Right forelimb (tissue), 1 donor: Measurements from ENCODE around the gene TSPAN11.
A peak's percentile ranks its signal among the peaks of the same experiment; 100 is the strongest.

Experiments
- DNase-seq: peaks from one replicate; pipeline ENCODE4 v3.0.0-alpha.2; 2018

Gene TSPAN11

DNA sequence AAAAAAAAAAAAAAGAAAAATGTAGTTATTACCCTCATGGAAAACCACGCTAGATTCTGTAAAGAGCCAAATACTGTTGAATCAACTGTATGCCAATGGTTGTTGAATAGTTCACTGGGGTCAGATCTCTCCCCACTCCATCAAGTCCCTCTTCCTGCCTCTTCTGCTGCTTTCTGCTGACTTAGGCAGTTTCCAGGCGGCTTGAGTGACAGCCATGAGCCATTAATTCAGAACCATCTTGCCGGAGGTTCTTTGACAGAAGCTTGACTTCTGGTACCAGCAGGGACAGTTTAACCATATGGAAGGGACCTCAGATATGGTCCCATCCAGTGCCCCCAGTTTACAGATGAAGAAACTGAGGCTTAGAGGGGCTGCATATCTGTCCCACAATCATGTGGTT is 34.5 kb downstream of the TSPAN11 start:
- DNase-seq, result no peak

DNA sequence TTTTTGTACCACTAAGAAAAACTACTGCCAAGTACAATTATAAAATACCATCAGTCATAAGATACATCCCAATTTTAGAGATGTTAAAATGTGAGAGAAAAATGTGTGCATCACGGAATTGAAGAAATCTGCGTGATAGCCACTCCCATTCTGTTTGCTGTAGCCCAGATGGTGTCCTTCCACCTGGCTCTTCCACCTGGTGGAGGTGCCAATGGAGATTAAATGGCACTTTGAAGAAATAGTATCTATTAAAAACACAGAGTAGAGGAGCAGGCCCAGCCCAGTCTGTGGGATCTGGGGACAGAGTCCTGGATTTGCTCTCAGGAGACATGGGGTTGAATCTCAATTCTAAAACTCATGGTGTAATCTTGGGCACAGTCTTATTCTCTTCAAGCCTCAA is 35.5 kb downstream of the TSPAN11 start:
- DNase-seq, result no peak

DNA sequence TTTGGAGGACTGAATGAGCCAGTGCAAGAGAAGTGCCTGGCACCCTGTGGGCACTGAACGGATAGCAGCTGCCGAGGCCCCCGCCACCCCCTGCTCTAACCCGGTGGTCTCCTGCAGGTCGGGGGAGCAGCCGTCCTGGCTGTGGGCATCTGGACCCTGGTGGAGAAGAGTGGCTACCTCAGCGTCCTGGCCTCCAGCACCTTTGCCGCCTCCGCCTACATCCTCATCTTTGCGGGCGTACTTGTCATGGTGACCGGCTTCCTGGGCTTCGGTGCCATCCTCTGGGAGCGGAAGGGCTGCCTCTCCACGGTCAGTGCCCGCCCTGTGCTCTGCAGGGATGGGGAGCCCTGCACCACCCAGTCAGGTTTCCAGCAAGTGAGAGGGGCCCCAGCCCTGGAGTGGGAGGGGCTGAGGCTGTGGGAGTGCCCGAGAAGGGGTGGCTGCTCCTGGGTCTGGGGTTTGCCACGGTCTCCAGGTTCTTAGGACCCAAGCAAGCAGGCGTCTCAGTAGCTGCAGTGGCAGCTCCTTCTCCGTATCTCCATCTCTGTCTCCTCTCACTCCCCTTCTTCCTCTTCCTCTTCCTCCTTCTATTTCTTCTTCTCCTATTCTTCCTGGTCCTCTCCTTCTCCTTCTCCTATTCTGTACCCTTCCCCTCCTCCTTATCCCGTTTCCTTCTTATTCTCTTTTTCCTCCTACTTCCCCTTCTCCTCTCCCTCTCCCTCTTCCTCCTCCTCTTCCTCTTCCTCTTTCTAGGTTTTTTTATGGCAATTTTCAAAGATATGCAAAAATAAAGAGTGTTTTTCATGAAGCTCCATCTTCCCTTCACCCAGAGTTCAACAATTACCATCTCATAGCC is 37.4 kb downstream of the TSPAN11 start:
- no peak for DNase-seq

DNA sequence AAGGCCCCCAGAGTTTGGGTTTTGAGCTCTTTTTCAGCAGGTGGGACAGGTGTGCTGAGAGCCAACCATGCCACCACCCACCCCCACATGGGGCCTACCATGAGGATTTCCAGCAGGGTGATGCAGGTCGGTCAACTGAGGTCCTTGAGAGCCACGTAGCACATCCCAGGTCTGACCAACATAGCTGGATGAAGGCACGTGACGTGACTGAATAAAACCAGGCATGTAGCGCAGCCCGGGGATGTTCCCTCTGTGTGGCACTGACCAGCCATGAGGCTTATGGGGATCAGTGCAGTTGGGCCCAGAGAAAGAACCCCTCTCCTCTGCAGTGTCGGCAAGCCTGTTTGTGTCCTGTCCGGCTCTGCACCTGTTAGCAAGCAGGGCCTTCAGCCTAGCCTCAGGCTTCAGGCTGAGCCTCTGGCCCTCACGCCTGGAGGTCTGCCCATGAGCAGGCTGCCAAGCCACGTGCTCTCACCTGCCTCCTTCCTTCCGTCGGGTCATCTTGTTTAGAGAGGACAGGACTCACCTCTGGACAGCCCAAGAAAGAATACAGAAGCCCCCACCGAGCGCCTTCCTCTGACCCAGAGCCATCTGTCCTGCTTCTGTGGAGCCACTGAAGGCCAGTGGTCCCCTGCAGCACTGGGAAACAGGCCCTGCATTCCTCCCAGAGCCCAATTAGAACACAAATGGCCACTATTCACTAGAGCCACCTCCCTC is 38.5 kb downstream of the TSPAN11 start:
- no peak for DNase-seq

DNA sequence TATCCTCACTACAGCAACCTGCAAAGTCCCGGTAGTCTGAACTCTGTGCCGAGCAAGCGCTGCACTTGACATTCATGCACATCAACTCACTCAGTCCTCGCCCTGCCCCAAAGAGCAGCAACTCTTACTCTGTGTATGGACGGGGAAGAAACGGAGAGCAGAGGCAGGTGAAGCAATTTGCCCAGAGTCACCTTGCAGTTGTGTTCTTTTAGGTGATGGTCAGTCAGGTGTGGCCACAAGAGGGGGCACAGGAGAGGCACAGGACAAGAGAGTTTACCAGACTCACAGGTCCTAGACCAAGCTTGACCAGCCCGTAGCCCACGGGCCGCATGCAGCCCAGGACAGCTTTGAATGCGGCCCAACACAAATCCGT is 39.1 kb downstream of the TSPAN11 start:
- no peak for DNase-seq

DNA sequence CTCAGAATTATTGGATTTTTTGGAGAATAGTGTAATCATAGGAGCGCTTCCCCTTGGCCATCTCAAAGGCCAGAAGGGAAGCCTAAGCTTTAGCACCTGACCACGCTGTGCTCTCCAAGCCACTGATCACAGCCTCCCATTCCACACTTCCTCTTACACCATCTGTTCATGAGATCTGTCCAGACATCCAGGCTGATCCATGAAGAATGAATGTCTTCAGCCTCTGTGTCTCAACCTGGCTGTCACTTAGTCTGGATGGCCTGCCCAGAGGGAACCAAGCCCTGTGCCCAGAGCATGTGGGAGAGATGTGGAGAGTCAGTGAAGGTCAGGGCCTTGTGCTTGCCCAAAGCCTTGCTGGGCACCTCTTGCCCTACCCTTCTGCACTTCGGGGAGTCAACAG is 40.5 kb downstream of the TSPAN11 start:
- no peak for DNase-seq

DNA sequence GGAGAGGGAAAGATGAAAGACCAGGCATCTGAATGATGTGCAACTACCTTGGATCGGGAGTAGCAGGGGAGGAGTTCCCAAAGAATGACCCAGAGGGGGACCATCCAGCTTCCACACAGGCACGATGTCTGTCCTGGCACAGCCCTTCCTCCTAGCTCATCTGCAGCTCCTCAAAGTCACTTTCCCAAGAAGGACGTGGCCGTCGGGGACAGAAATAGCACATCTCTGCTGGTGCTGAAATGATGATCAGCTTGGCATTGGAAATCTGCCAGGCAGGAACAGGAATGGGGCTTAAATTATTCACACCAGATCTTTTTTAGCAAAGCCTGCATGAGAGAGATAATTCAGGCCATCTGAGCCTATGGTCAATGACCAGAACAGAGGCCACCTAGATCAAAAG is 41.7 kb downstream of the TSPAN11 start:
- DNase-seq, result no peak

DNA sequence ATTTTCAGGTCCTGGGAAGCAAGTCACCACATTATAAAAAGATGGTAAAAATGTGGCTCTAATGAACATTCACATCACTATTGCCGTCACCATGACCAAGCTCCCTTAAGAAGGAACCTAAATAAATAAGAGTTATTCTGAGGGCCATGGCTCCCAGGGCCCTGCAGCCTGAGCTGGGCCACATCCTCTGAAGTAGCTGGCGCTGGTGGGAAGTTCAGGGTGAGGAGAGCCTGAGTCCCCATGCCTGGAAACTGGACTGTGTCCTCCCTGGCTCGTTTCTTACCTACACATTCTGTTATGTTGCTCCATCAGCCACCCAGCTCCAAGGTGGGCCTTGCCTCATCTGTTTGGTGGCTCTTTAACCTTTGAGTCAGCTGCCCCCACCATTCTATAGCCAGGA is 42.5 kb downstream of the TSPAN11 start:
- DNase-seq, result no peak

DNA sequence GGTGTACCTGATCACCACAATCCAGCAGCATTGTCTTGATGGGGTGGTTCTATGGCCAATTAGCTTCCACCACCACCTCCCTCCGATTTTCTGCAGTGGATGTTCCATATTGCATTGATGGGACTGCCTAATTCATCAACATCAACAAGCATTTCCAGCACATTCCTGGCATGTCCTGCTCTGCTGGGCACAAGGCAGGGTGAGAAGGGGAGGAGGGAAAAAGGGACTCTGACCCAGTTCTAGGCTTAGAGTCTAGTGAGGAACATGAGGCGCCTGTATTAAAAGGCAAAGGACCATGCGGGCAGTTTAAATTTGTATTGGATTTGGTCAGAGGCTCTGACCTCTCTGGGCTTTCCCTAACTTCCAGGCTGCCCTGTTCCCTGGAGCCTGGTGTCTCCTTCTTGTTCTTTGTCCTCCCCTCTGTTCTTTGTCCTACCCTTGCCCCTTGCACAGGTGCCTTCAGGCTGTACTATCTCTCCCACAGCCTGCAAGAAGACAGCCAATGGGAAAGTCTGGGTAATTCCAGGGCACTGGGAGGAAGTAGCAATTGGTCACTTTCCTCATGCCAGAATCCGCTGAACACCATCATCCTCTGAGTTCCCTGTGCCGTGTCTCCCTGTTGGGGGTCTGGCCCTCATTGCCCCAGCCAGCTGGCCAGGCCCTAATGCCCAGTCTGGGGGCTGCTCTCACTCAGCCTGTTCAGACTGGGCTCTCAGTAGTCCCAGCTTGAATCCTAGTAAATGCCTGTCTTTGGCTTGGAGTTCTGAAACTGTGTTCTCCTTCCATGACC is 43.3 kb downstream of the TSPAN11 start:
- DNase-seq, result no peak

DNA sequence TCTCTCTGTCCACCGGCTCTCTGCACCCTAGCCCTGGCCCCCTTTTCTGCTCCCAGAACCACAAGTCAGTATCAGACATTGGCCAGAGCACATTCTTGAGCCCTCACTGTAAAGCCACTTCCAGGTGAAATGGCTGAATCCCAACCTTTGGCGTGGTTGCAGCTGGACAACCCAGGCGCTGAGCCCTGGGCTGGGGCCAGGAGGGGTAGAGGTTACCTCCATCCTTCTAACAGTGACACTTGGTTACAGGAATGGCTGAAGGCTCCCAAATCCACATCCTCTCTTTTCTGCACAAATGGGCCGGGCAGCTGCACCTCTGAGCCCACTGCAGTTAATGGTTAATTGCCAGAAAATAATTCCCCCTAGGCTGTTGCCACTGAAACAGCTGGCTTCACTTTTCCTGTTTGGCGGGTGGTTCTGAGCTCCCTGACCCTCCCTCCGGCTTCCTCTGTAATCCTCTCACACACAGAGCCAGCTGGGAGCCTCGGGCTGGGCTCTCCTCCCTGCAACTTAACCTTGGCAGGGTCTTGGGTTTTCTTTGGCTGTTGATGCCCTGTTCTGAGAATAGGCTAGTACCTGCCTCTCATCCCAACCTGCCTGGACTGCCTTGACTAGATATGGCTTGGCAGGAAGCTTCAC is 44.1 kb downstream of the TSPAN11 start:
- no peak for DNase-seq

DNA sequence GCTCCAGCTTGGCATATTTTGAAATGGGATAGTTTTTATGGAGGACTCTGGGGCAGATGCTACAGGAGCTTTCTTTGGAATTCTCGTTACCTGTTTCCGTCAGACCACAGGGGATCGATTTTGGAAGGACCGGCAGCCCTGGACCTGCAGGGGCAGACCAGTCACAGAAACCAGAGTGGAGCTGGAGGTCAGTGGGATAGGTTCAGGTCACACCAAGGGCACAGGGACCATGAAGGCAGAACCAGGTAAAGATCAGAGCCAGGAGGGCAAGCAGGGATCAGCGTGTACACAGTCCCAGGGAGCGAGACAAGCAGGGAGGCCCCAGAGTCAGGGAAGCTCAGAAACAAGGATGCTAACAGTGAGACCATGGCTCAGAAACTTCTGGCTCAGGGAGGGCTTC is 45.5 kb downstream of the TSPAN11 start:
- DNase-seq, result no peak

DNA sequence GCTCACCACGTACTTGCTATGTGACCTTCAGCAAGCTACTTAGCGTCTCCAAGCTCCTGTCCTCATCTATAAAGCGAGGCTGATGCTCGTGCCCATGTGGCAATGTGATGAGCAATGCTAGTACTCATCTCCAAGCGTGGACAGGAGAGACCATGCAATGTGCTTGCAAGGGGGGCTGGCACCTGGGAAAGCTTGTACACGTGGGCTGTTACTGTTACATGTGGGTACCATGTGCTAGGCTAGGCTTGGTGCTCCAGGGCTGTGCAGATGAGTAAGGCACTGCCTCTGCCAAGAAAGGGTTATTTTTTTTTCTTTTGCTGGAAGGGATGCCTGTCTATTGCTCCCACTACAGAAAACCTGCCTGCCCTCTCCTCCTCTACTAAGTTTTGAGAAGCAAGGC is 46.6 kb downstream of the TSPAN11 start:
- no peak for DNase-seq

DNA sequence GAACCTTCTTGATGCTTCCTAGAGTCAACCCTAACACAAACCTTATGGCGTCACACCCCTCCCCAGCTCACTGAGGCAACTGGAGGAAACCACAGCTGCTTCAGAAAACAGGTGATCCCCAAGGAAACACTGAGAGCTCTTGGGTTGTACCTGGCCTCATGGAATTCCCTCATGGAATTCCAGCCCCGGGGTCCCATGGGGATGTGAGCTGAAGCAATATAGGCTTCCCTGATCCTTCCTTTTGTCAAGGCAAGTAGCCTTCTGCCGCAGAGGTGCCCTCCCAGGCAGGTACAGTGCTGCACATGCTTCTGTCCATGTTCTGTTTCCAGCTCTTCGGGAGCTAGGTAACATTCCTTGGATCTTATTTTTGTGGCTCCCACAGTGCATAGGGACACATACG is 47.3 kb downstream of the TSPAN11 start:
- no peak for DNase-seq

DNA sequence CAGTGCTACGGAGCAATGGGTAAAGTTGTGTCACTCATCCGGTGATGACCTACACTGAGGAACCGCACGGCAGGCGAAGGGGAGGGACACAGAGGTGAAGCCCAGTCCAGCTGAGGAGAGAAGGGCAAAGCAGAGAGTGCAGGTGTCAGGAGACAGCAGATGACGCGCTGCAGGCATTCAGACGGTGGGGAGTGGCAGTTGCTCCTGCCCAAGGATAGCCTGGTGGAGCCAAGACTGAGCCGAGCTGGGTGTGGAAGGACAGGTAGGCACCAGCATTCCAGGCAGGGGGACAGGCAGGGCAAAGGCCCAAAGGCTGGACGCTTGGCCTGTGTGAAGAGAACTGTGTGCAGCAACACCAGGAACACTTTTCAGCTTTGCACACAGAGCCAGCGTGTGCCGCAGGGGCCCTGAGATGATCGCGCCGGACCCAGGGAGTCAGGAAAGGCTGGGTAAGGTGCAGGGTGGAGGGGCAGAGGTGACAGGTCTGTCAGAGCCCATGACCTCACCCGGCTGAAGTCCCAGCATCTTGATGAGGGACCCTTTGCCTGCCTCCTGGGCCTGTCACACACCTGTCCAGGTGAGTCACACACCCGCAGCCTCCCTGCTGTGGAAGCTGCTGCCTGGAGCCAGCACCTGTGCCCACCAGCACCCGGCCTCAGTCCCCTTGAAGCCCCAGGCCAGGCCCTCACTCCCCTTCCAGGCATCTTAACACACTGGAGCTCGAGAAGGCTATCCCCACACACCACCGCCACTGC is 48.4 kb downstream of the TSPAN11 start:
- DNase-seq, result no peak

DNA sequence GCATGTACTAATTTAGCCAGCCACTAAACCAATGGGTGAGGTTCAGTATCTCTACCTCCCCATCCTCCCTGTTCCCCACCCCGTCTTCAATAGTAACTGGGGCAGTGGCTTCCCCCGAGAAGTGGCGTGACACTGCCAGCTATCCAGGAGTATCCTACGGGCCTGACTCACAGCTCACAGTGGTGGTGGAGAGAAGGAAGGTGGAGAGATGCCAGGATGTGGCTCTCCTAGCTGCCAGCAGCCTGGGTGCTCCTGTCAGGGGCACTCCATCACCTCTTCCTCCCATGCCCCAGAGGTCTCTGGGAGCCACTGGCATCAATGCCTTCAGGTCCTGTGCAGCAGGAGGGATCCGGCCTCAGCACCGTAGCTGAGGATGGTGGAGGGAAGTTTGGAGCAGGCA is 49.0 kb downstream of the TSPAN11 start:
- DNase-seq, result no peak

DNA sequence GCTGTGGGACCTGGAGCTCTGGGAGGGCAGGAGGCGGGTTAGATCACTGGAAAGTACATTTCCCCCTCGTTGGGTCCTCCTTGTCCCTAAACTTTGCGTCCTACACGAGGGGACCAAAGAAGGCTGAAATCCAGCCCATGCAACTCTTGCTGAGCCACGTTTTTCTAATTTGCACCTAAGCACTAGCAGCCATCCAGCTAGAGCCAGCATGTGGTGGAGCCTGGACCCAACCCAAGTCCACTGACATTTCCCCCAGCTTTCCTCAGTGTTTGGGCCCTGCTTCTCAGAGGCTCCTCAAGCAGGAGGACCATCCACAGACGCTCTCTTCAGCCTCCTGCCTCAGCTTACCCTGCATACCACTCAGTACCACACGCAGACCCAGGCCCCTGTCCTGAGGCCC is 49.7 kb downstream of the TSPAN11 start:
- no peak for DNase-seq

DNA sequence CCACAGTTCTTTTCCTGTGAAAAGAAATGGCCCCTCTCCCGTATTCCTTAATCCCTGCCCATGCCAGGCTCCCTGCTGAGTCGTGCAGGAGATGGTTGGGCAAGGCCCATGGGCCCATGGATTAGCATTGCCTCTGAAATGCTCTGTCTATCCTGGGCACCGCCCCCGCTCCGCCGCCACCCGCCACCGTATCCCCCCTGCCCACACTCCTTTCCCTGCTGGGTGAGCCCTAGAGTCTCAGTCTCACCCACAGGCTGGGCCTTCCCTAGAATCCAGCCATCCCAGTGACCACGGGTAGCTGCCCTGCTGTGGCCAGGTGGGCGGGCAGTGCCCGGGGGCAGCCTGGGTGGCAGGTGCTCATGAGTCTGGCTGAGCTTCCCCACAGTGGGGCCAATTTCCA is 50.6 kb downstream of the TSPAN11 start:
- no peak for DNase-seq

DNA sequence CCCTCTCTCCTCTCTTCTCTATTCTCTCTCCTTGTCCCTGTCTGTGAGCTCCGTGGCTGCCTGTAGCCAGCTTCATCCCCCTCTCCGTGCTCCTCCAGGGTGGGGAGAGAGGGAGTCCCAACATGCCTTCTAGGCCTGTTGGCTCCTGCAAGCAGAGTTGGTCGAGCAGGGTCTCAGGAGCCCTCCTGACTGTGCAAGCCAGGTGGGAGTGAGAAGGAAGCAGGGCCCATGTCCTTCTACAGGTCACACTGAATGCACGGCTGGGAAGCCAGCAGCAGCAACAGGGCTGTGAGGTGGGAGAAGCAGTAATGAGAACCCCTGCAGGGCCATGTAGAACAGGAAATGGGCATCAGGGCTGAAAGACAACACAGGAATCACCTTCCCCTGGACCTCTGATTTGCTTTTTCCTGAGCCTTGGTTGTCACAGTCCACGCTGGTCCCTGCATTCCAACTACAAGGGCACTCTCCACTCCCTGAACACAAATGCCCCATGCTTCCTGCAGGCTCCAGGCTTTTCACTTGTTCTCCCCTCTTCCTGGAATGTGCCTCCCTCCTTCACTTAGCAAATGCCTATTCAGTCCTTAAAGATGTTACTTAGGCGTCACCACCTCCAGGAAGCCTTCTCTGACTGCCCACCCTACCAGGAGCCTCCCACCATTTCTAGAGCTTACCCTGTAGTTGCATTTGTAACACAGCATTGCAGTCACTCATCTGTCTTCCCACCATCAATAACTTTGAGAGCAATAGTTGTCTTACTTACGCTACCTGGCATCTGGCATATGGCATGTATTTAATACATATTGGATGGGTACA is 51.2 kb downstream of the TSPAN11 start:
- DNase-seq, result no peak

DNA sequence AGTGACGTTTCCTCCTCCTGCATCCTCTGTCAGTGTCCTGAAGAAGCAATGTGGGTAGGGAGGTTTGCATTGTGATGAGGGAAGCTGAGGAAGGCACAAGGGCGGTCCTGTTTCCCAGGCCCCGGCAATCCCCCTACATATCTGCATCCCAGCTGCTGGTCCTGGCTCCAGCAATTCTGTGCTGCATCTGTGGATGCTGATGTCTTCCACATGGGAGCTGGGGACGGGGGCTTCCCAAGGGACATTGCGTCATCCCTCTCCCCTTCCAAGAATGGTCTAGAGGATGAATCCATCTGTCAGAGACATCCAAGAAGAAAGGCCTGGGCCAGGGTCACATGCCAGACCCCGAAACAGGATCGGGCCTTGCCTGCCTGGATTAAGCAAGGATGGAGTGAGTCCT is 52.1 kb downstream of the TSPAN11 start:
- DNase-seq, result peak; percentile 86

DNA sequence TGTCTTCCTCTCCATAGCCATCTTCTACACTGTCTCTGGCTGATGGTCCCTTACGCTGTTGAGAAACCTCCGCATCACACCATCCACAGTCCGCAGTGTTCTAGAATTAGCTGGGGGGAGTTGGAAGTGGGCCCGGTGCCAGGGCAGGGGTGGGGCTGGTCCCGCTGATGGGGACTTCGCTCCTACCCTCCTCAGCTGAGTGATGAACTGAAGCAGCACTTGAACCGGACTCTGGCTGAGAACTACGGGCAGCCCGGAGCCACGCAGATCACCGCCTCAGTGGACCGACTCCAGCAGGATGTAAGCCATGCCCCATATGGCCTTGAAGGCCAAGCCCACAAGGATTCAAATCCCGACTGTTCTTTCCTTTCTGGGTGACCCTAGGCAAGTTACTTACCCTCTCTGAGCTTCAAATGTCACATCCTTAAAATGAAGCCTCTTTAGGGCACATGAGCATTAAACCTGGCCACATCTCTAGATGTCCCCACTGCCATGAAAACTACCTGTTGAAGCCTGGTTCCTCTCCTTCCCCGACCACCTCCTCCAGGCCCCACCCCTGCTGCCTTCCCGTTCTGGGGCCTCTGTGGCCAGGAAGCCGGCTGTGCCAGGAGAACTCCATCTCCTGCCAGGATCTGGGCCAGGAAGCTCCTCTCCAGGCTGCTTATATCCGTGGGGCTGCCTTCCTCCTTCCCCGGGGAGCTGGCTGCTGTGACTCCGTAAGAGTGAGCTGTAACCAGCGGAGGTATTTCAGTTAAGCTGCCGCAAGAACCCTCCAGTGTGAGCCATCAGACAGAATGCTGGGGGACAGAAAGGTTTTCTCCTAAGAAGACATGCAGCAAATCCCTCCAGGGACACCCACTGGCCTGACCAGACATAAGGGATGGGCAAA is 53.1 kb downstream of the TSPAN11 start:
- DNase-seq, result no peak
